ENCODE data around the gene RNF40.
A peak's percentile ranks its signal among the peaks of the same experiment; 100 is the strongest.

The RNF40 gene

DNA sequence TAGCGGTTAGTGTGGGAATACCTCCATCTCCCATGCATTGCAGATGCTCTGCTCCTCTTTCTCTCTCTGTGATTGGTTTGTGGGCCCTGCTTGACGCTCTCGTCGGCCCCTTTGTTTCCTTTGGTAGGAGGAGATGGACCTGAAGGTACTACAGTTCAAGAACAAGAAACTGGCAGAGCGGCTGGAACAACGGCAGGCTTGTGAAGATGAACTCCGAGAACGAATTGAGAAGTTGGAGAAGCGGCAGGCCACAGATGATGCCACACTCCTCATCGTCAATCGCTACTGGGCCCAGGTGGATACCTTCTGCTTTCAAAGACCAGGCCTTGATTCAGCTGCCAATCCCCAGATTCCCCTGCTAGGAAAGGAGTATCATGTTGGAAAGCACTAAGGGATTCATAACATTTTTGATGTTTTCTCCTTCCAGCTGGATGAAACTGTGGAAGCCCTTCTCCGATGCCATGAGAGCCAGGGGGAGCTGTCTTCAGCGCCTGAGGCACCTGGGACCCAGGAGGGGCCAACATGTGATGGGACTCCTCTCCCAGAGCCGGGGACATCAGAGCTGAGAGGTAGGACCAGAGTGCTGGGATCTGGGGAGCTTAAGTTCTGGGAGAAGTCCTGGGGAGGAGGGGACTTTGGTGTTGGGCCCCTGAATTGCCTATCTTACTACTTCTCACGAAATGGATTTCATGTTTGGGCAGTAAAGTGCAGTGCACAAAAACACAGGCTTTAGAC is 1.0 kb downstream of the RNF40 start:
- TF ChIP-seq, protein P1, sequence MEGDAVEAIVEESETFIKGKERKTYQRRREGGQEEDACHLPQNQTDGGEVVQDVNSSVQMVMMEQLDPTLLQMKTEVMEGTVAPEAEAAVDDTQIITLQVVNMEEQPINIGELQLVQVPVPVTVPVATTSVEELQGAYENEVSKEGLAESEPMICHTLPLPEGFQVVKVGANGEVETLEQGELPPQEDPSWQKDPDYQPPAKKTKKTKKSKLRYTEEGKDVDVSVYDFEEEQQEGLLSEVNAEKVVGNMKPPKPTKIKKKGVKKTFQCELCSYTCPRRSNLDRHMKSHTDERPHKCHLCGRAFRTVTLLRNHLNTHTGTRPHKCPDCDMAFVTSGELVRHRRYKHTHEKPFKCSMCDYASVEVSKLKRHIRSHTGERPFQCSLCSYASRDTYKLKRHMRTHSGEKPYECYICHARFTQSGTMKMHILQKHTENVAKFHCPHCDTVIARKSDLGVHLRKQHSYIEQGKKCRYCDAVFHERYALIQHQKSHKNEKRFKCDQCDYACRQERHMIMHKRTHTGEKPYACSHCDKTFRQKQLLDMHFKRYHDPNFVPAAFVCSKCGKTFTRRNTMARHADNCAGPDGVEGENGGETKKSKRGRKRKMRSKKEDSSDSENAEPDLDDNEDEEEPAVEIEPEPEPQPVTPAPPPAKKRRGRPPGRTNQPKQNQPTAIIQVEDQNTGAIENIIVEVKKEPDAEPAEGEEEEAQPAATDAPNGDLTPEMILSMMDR (conservative IDR thresholded peaks at IDR 0.05; ENCODE audit: low read length), result no peak
- no peak for DNase-seq (ENCODE audit: low read depth)
- H3K4me3 ChIP-seq (ENCODE audit: low read length), result peak overlapping the region; percentile 95

DNA sequence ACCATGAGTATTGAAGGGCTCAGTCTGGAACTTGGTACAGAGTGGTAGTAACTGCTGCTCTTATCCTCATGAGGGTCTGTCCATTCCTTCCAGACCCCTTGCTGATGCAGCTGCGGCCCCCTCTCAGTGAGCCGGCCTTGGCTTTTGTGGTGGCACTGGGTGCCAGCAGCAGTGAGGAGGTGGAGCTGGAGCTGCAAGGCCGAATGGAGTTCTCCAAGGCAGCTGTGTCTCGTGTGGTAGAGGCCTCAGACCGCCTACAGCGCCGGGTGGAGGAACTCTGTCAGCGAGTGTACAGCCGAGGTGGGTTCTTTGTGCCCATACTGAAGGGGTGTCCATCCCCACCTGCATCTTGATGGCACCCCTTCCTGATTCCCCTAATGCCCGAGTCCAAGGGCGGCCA is 2.0 kb downstream of the RNF40 start:
- TF ChIP-seq, protein P1 (conservative IDR thresholded peaks at IDR 0.05; ENCODE audit: low read length), result no peak

DNA sequence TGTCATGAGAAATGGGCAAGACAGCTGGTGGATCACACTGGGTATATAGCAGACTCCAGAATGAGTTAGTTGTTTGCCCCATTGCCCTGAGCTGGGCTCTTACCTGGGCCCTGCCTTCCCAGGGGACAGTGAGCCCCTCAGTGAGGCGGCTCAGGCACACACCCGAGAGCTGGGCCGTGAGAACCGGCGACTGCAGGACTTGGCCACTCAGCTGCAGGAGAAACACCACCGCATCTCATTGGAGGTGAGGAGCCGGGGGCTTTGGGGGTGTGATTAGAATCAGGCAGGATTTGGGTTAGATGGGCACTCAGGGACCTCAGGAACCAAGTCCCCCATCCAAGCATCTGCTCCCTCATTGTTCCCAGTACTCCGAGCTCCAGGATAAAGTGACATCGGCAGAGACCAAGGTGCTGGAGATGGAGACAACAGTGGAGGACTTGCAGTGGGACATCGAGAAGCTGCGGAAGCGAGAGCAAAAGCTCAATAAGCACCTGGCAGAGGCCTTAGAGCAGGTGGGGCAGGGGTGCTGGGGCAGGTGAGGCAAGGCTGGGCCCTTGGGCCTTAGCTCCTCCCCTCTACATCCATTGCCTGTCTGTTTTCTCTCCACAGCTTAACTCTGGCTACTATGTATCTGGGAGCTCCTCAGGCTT is 2.8 kb downstream of the RNF40 start:
- no peak overlapping the region for H3K4me3 ChIP-seq (ENCODE audit: low read length)
- TF ChIP-seq, protein P1 (conservative IDR thresholded peaks at IDR 0.05; ENCODE audit: low read length), result no peak
- DNase-seq (ENCODE audit: low read depth), result no peak

More for the DNA sequence above, 2.0 kb downstream of the RNF40 start:
- DNase-seq (ENCODE audit: low read depth), result no peak
- no peak overlapping the region for H3K4me3 ChIP-seq (ENCODE audit: low read length)

DNA sequence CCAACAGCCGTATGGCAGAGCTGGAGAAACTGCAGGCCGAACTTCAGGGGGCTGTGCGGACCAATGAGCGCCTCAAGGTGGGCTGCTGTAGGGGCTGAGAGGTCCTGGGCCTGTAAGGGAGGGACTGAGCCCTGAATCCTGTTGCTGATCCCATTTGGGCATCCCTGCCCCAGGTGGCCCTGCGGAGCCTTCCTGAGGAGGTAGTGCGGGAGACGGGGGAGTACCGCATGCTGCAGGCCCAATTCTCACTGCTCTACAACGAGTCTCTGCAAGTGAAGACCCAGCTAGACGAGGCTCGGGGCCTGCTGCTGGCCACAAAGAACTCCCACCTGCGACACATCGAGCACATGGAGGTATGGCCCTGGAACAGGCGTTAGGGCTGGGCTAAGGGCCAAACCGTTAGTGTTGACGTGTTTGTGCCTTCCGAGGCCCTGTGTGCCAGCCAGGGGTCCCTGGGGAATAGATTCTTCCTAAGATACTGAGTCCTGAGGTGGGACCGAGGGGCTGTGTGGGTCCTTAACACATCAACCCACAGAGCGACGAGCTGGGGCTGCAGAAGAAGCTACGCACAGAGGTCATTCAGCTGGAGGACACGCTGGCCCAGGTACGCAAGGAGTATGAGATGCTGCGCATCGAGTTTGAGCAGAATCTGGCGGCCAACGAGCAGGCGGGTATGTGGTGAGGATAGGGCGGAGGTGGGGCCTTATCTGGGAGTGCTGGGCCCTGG is 4.2 kb downstream of the RNF40 start:
- TF ChIP-seq, protein P1 (conservative IDR thresholded peaks at IDR 0.05; ENCODE audit: low read length), result no peak
- DNase-seq (ENCODE audit: low read depth), result no peak
- H3K4me3 ChIP-seq (ENCODE audit: low read length), result no peak overlapping the region

DNA sequence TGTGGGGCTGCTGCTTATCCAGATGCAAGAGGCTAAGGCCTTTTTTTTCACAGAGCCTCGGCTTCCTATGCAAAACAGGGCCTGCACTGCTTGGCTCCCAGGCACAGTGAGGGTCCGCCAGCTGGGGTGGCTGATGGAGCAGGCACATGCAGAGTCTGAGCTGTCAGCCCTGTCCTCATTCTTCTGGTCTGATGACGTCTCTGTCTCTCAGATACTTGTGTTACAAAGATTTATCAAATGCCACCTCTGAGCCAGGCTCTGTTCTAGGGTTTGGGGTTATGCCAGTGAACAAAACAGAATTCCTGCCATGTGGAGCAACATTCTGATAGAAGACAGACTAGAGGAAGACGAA is 4.8 kb downstream of the RNF40 start:
- TF ChIP-seq, protein P1 (conservative IDR thresholded peaks at IDR 0.05; ENCODE audit: low read length), result no peak
- no peak for DNase-seq (ENCODE audit: low read depth)
- no peak overlapping the region for H3K4me3 ChIP-seq (ENCODE audit: low read length)

DNA sequence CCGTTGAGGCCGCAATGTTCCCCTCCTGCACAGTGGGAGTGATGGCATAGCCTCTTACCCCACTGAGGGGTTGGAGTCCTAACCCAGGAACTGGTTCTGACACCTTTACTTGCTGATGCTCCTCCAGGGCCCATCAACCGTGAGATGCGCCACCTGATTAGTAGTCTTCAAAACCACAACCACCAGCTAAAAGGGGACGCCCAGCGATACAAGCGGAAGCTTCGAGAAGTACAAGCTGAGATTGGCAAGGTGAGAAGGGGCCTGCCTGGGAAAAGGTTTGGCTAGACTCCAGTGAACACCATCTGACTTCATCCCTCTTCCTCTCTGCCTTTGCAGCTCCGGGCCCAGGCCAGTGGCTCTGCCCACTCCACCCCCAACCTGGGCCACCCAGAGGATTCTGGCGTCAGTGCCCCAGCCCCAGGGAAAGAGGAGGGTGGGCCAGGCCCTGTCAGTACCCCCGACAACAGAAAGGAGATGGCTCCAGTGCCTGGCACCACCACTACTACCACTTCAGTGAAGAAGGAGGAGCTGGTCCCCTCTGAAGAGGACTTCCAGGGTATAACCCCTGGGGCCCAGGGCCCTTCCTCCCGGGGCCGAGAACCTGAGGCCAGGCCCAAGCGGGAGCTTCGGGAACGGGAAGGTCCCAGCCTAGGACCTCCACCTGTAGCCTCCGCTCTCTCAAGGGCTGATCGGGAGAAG is 5.8 kb downstream of the RNF40 start:
- no peak for DNase-seq (ENCODE audit: low read depth)
- no peak overlapping the region for H3K4me3 ChIP-seq (ENCODE audit: low read length)
- TF ChIP-seq, protein P1 (conservative IDR thresholded peaks at IDR 0.05; ENCODE audit: low read length), result no peak
